ENCODE measurements around the gene DPYSL3.

DPYSL3 gene

DNA sequence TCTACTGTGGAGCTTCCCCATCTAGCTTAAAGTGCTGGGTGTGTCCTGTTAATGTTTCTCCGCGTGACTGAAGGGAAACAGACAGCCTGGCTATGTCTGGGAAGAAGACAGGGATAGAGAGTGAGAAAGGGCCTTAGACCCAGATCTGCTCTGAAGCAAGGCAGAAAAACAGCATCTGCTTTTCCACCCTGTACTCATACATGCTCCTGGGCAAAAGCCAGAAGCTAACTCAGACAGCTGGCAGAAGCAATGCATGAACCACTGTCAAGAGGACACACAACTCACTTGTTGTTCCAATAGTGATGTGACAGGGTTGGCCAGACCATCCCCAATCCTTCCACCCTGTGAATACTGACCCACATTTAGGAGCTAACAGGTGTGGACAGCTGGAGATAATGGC, 63.3 kb downstream of the DPYSL3 start:
- H3K36me3 ChIP-seq (replicated peaks; ENCODE audit: insufficient read depth, low read length), result no peaks in the 10 kb centered on the region
- TF ChIP-seq, protein P1, sequence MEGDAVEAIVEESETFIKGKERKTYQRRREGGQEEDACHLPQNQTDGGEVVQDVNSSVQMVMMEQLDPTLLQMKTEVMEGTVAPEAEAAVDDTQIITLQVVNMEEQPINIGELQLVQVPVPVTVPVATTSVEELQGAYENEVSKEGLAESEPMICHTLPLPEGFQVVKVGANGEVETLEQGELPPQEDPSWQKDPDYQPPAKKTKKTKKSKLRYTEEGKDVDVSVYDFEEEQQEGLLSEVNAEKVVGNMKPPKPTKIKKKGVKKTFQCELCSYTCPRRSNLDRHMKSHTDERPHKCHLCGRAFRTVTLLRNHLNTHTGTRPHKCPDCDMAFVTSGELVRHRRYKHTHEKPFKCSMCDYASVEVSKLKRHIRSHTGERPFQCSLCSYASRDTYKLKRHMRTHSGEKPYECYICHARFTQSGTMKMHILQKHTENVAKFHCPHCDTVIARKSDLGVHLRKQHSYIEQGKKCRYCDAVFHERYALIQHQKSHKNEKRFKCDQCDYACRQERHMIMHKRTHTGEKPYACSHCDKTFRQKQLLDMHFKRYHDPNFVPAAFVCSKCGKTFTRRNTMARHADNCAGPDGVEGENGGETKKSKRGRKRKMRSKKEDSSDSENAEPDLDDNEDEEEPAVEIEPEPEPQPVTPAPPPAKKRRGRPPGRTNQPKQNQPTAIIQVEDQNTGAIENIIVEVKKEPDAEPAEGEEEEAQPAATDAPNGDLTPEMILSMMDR (IDR thresholded peaks at IDR 0.05; ENCODE audit: low read length), result no peak
- TF ChIP-seq EZH2phosphoT487 (IDR thresholded peaks at IDR 0.05; ENCODE audit: low read length) (no peak), EZH2 (optimal IDR thresholded peaks at IDR 0.05; ENCODE audit: low read depth, low read length) (no peak)
- H2AFZ ChIP-seq (ENCODE audit: low read length), result no peak overlapping the region
- H3K9me2 ChIP-seq (replicated peaks; ENCODE audit: insufficient read depth, low read length), result no peaks in the 10 kb centered on the region
- H3K4me1 ChIP-seq (ENCODE audit: low read length), result no peaks in the 10 kb centered on the region
- H3K4me3 ChIP-seq (ENCODE audit: low read length), result no peak overlapping the region
- H3K79me2 ChIP-seq (ENCODE audit: low read length), result no peaks in the 10 kb centered on the region
- no peaks in the 10 kb centered on the region for H3K27me3 ChIP-seq (replicated peaks; ENCODE audit: insufficient read depth, low read length)
- no peak overlapping the region for H3K9ac ChIP-seq (ENCODE audit: low read length)
- H3K4me2 ChIP-seq (ENCODE audit: low read depth, low read length), result no peak overlapping the region
- H3F3A ChIP-seq (ENCODE audit: insufficient read depth, low read length), result no peaks in the 10 kb centered on the region
- no peaks in the 10 kb centered on the region for H4K20me1 ChIP-seq (ENCODE audit: insufficient read depth, low read length)
- no peaks in the 10 kb centered on the region for H3K9me3 ChIP-seq (replicated peaks; ENCODE audit: insufficient read depth, low read length)
- no peak for DNase-seq
- H3K27ac ChIP-seq (ENCODE audit: low read length), result no peak overlapping the region

DNA sequence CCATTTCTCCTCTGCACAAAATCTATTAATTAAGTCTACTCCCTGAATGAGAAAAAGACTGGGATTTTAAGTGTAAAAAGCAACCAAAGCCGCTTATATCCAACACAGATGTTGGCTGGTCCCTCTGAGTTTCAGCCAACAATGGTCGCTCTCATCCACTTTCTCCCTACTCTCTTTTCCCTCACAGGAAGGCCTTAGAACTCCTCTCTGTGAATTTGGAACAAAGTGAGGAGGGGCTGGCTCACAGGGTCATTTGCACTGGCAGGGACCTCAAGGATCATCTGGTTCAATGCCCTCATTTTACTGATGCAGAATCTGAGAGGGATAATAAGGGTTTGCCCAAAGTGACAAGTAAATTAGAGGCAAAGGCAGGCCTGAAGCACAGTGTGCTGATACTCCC, 64.0 kb downstream of the DPYSL3 start:
- H3K9me2 ChIP-seq (replicated peaks; ENCODE audit: insufficient read depth, low read length), result no peaks in the 10 kb centered on the region
- no peak overlapping the region for H3K4me2 ChIP-seq (ENCODE audit: low read depth, low read length)
- DNase-seq, result no peak
- no peak overlapping the region for H3K9ac ChIP-seq (ENCODE audit: low read length)
- no peaks in the 10 kb centered on the region for H3K79me2 ChIP-seq (ENCODE audit: low read length)
- no peaks in the 10 kb centered on the region for H3K4me1 ChIP-seq (ENCODE audit: low read length)
- no peak overlapping the region for H2AFZ ChIP-seq (ENCODE audit: low read length)
- no peak overlapping the region for H3K4me3 ChIP-seq (ENCODE audit: low read length)
- no peaks in the 10 kb centered on the region for H4K20me1 ChIP-seq (ENCODE audit: insufficient read depth, low read length)
- H3K27ac ChIP-seq (ENCODE audit: low read length), result no peak overlapping the region
- H3F3A ChIP-seq (ENCODE audit: insufficient read depth, low read length), result no peaks in the 10 kb centered on the region
- TF ChIP-seq, protein P1 (IDR thresholded peaks at IDR 0.05; ENCODE audit: low read length), result no peak
- TF ChIP-seq EZH2 (optimal IDR thresholded peaks at IDR 0.05; ENCODE audit: low read depth, low read length), result no peak
- TF ChIP-seq EZH2phosphoT487 (IDR thresholded peaks at IDR 0.05; ENCODE audit: low read length), result no peak
- no peaks in the 10 kb centered on the region for H3K9me3 ChIP-seq (replicated peaks; ENCODE audit: insufficient read depth, low read length)
- H3K36me3 ChIP-seq (replicated peaks; ENCODE audit: insufficient read depth, low read length), result no peaks in the 10 kb centered on the region
- no peaks in the 10 kb centered on the region for H3K27me3 ChIP-seq (replicated peaks; ENCODE audit: insufficient read depth, low read length)

DNA sequence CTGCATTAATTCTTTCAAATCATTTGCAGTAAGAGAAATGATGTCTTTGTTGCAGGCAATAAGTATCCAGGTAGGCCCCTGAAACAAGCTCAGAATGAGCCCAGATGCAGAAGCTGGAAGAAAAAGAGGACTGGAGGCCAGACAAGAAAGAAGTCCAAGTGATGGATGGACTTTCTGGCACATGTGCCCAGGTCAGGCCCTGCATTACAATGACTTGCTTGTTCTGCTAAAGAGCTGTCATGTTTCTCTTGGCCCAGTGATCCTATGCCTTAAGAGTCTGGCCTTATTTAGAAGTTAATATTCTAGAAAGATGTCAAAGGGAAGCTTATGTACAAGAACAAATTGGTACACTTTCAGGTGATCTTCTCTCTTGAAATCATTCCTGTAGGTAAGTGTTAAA, 64.8 kb downstream of the DPYSL3 start:
- Histone ChIP-seq H3K36me3 (replicated peaks; ENCODE audit: insufficient read depth, low read length) (no peaks in the 10 kb centered on the region), H3K4me3 (ENCODE audit: low read length) (no peak overlapping the region), H3K9me2 (replicated peaks; ENCODE audit: insufficient read depth, low read length) (no peaks in the 10 kb centered on the region), H3K4me1 (ENCODE audit: low read length) (no peaks in the 10 kb centered on the region), H3K9ac (ENCODE audit: low read length) (no peak overlapping the region), H3K9me3 (replicated peaks; ENCODE audit: insufficient read depth, low read length) (no peaks in the 10 kb centered on the region), H3K27ac (ENCODE audit: low read length) (no peak overlapping the region), H3K4me2 (ENCODE audit: low read depth, low read length) (no peak overlapping the region), H3F3A (ENCODE audit: insufficient read depth, low read length) (no peaks in the 10 kb centered on the region), H3K79me2 (ENCODE audit: low read length) (no peaks in the 10 kb centered on the region), H3K27me3 (replicated peaks; ENCODE audit: insufficient read depth, low read length) (no peaks in the 10 kb centered on the region), H2AFZ (ENCODE audit: low read length) (no peak overlapping the region), H4K20me1 (ENCODE audit: insufficient read depth, low read length) (no peaks in the 10 kb centered on the region)
- no peak for DNase-seq
- TF ChIP-seq, protein P1 (IDR thresholded peaks at IDR 0.05; ENCODE audit: low read length), result no peak
